Measurements from ENCODE around the gene POC1A.

The POC1A gene

DNA sequence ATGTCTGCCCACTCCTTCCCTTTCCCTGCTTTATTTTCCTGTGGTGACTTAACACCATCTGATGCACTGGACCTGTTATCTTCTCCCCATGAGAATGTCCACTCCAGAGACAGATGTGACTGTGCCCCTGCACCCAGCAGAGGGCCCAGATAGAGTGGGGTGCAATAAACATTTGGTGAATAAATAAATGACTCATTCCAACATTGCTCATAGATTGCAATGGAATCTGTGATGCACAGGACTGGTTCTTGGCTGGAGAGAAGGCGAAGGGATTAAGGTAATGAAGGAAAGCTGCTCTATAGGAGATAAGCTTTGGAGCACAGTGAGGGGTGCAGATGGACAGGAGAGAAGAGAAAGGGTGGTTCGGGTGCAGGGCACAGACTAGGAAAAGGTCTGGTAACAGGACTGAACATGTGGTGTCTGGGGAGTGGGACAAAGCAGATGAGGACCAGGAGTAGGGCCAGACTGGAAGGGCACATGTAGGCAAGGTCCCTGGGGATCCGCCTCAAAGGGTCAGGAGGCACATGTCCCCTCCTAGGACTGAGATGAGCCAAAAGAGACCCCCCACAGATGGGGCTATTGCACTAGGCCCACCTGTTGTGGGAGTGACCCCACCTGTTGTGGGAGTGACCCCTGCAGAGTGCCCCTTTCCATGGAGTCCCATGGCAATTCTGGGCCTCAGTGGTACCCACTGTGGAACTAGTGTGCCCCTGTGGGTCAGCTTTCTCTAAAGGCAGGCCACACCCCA is 17.5 kb upstream of the POC1A start:
- TF ChIP-seq, protein P1, sequence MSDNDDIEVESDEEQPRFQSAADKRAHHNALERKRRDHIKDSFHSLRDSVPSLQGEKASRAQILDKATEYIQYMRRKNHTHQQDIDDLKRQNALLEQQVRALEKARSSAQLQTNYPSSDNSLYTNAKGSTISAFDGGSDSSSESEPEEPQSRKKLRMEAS (IDR thresholded peaks at IDR 0.05): no peak
- TF ChIP-seq EP300 (IDR thresholded peaks at IDR 0.05; ENCODE audit: borderline replicate concordance) (no peak), TCF12 (IDR thresholded peaks at IDR 0.05; ENCODE audit: low read depth) (no peak), FOXM1 (IDR thresholded peaks at IDR 0.05; ENCODE audit: borderline replicate concordance, low read depth) (no peak), REST (IDR thresholded peaks at IDR 0.05; ENCODE audit: low read depth) (no peak), RAD21 (IDR thresholded peaks at IDR 0.05; ENCODE audit: low read depth) (no peak), CREB1 (IDR thresholded peaks at IDR 0.05; ENCODE audit: low read depth) (no peak), TAF1 (IDR thresholded peaks at IDR 0.05; ENCODE audit: low read depth) (no peak), TEAD4 (IDR thresholded peaks at IDR 0.05) (no peak), CEBPB (IDR thresholded peaks at IDR 0.05) (no peak), EGR1 (IDR thresholded peaks at IDR 0.05) (no peak)

DNA sequence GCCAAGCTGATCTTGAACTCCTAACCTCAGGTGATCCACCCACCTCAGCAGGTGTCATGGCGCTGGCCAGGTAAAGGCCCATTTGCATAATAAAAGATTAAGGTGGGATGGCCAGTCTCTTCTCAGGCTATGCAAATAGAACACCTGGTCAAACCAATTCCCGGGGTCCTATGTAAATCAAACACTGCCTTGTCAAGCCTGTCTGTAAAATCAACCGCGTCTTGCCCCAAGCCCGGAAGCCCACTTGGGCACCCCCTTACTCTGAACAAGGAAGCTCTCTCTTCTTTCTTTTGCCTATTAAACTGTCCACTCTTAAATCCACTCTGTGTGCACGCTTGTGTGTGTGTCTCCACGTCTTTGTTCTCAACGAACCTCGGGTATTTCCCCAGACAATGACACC is 13.0 kb upstream of the POC1A start:
- TF ChIP-seq EP300 (IDR thresholded peaks at IDR 0.05; ENCODE audit: borderline replicate concordance) (no peak), TAF1 (IDR thresholded peaks at IDR 0.05; ENCODE audit: low read depth) (no peak), EGR1 (IDR thresholded peaks at IDR 0.05) (no peak), REST (IDR thresholded peaks at IDR 0.05; ENCODE audit: low read depth) (no peak), TEAD4 (IDR thresholded peaks at IDR 0.05) (no peak), RAD21 (IDR thresholded peaks at IDR 0.05; ENCODE audit: low read depth) (no peak), FOXM1 (IDR thresholded peaks at IDR 0.05; ENCODE audit: borderline replicate concordance, low read depth) (no peak), CREB1 (IDR thresholded peaks at IDR 0.05; ENCODE audit: low read depth) (no peak), ZBTB7A (IDR thresholded peaks at IDR 0.05; ENCODE audit: low read depth) (no peak), NFIC (IDR thresholded peaks at IDR 0.05) (no peak), CEBPB (IDR thresholded peaks at IDR 0.05) (no peak), TCF12 (IDR thresholded peaks at IDR 0.05; ENCODE audit: low read depth) (no peak), YY1 (IDR thresholded peaks at IDR 0.05; ENCODE audit: low read depth) (no peak)
- TF ChIP-seq, protein P1 (IDR thresholded peaks at IDR 0.05): no peak
- TF ChIP-seq, protein P2, sequence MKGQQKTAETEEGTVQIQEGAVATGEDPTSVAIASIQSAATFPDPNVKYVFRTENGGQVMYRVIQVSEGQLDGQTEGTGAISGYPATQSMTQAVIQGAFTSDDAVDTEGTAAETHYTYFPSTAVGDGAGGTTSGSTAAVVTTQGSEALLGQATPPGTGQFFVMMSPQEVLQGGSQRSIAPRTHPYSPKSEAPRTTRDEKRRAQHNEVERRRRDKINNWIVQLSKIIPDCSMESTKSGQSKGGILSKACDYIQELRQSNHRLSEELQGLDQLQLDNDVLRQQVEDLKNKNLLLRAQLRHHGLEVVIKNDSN (IDR thresholded peaks at IDR 0.05): no peak

- TF ChIP-seq ZBTB7A (IDR thresholded peaks at IDR 0.05; ENCODE audit: low read depth): no peak
- TF ChIP-seq CREB1 (IDR thresholded peaks at IDR 0.05; ENCODE audit: low read depth): no peak
- no peak for TF ChIP-seq TEAD4 (IDR thresholded peaks at IDR 0.05)
- no peak for TF ChIP-seq CEBPB (IDR thresholded peaks at IDR 0.05)
- TF ChIP-seq RAD21 (IDR thresholded peaks at IDR 0.05; ENCODE audit: low read depth): no peak
- TF ChIP-seq, protein P2 (IDR thresholded peaks at IDR 0.05): no peak
- TF ChIP-seq TAF1 (IDR thresholded peaks at IDR 0.05; ENCODE audit: low read depth): no peak
- no peak for TF ChIP-seq YY1 (IDR thresholded peaks at IDR 0.05; ENCODE audit: low read depth)
- no peak for TF ChIP-seq TCF12 (IDR thresholded peaks at IDR 0.05; ENCODE audit: low read depth)
Measured at GRCh38 chr3:52162250-52162872, 8.1 kb upstream of the POC1A start.

DNA sequence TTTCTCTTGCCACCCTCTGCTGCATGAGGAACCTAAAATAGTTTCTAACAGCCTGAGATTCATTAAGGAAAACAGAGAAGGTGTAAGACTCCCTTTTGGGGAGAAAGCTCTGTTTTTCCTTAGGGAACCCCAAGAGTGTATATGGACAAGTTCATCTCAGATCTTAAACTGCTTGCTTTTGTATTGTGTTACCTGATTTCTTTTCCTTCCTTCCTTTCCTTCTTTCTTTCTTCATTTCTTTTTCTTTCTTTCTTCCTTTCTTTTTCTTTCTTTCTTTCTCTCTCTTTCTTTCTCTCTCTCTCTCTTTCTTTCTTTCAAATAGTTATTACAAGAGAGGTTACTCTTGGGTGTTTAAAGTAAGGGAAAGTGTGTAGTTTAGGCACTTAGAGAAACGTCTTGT is 5.3 kb upstream of the POC1A start:
- TF ChIP-seq ZBTB7A (IDR thresholded peaks at IDR 0.05; ENCODE audit: low read depth) (no peak), CEBPB (IDR thresholded peaks at IDR 0.05) (no peak), EP300 (IDR thresholded peaks at IDR 0.05; ENCODE audit: borderline replicate concordance) (no peak), TCF12 (IDR thresholded peaks at IDR 0.05; ENCODE audit: low read depth) (no peak), EGR1 (IDR thresholded peaks at IDR 0.05) (no peak), FOXM1 (IDR thresholded peaks at IDR 0.05; ENCODE audit: borderline replicate concordance, low read depth) (no peak), CREB1 (IDR thresholded peaks at IDR 0.05; ENCODE audit: low read depth) (no peak), NFIC (IDR thresholded peaks at IDR 0.05) (no peak), TAF1 (IDR thresholded peaks at IDR 0.05; ENCODE audit: low read depth) (no peak), RAD21 (IDR thresholded peaks at IDR 0.05; ENCODE audit: low read depth) (no peak), REST (IDR thresholded peaks at IDR 0.05; ENCODE audit: low read depth) (no peak), YY1 (IDR thresholded peaks at IDR 0.05; ENCODE audit: low read depth) (no peak), TEAD4 (IDR thresholded peaks at IDR 0.05) (no peak)
- TF ChIP-seq, protein P2 (IDR thresholded peaks at IDR 0.05): no peak
- TF ChIP-seq, protein P1 (IDR thresholded peaks at IDR 0.05): no peak

Data from Ishikawa (cell line).